Testis (tissue), 2 donors: ENCODE measurements around the gene RRP1.

Experiments used
- CTCF ChIP-seq, 3 experiments: fragments of 450-650 bp in 2 of 3; fragments of 200-600 bp in 1 of 3; sonication (generic) in 1 of 3; IDR thresholded peaks; one replicate each; pipeline ENCODE4 v1.5.1; 2016 to 2019; ENCODE audit warnings: antibody characterized with exemption in 3 of 3, mild to moderate bottlenecking in 2 of 3, moderate library complexity in 1 of 3
- POLR2A ChIP-seq: fragments of 450-650 bp; IDR thresholded peaks from one replicate; pipeline ENCODE4 v1.6.1; 2017; ENCODE audit warnings: antibody characterized with exemption, mild to moderate bottlenecking, moderate library complexity

DNA sequence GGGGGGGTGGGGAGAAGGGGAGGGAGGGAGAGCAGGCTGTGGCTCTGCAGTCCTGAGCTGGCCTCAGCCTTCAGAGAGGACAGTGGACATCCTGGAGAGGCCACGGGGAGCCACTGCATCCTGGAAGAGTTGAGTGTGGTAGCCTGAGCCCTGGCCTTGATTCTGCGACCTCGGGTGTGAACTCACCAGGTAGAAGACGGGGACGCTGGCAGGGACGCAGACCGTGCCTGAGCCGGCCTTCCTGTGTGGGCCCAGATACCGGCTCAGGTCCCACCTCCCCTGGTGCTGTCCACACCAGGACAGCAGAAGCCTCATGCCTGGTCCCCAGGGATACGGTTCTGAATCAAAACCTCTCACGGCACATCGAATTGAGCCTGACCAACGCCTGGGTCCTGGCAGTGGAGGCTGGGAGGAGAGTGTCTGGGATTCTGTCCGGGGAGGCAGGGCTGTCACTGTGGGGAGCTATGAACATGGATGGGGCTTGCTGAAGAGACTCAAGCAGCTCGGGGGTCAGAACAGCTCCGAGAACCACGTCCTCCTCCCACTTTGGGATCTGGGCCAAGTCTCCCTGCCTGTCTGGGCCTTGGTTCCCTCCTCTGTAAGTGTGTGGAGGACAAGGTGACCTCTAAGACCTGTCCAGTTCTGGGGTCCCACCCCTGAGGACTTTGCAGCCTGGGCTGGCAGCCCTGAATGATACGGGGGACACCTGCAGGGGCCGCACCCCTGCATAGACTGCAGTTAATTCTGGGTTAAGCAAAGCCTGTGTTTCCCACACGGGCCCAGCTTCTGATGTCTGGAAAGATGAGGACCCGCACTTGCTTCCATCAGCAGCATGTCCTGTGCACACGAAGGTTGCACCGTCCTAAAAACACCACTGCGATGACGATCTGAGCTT is 30.4 kb downstream of the RRP1 start:
- TF ChIP-seq POLR2A (no peak), CTCF (IDR thresholded peaks at IDR 0.05) (no peak)
